Measurements from ENCODE around the gene MAN2B1.
"Not testable (repeated sequence)": the region's sequence is repeated elsewhere in the genome, so short reads cannot be mapped to it uniquely, and the experiment has no call there.

MAN2B1 gene

DNA sequence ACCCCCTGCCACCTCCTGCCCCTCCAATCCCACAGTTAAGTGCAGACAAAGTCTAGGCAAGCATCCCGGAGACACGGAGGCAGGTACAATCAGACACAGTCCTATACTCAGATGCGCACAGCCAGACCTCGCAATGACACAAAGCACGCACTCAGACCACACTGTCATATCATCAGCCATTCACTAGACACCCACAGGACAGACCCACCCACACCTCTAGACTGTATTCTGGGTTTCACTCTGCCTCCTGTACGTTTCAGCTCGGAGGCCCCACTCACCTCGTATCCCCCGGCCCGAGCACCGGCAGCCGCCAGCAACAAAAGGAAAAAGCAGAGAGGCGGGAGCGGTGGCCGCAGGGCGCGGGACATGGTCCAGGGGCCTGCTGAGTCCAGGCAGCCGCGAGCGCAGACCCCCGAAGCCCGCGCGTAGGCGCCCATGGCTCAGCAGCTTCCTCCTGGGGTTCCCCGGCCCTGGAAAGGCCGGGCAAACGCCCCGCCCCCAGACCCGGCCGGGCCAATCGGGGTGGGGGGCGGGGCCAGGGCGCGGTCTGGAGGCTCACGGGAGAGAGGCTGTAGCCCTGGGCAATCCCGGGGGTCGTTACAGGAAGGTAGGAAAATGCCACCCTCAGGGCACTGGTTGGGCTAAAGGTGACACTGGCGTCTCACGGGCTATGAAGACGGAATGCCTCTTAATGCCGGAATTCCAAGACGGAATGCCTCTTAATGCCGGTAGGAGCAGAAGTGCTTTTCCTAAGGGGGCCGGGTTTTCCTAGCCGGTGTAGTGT, at the start of gene MAN2B1, which contains the start of gene WDR83:
TSS of gene MAN2B1 (minus strand) at position 478 of the 784 bp plus-strand sequence. CDS start at position 437, 41 bp downstream.
TSS of gene WDR83 (plus strand) at position 543 of the 784 bp plus-strand sequence. CDS start 2,984 bp downstream, outside the sequence.
- DNase-seq, result peak; percentile 79 to 84

DNA sequence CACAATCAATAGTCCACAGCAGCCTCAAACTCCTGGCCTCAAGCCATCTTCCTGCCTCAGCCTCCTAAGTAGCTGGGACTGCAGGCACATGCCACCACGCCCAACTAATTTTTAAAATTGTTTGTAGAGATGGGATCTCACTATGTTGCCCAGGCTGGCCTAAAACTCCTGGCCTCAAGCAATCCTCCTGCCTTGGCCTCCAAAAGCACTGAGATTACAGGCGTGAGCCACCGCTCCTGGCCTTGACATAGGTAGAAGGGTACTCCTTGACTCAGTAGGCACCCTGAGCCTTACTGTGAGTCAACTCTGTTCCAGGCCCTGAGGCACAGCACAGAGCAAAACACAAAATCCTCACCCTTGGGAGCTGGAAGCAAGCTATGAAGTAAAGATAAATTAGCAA, 49.4 kb upstream of the MAN2B1 start:
- no peak for DNase-seq

DNA sequence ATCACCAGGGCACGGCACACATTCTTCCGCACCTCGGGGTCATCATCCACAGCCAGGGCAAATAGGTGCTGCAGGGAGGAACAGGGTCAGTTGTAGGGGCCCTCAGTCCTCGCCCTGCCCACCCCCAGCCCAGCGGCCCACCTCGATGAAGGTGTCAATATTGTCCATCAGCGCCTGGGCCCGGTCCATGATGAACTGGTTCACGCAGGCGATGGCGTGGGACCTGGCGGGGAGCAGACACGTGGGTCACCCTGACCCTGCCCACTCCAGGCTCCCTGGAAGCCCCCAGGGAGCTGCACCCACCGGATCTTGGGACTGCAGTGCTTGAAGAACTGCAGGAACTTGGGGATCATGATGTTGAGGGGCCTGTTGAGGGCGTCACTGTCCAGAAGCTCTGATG, 48.6 kb upstream of the MAN2B1 start:
- no peak for DNase-seq

DNA sequence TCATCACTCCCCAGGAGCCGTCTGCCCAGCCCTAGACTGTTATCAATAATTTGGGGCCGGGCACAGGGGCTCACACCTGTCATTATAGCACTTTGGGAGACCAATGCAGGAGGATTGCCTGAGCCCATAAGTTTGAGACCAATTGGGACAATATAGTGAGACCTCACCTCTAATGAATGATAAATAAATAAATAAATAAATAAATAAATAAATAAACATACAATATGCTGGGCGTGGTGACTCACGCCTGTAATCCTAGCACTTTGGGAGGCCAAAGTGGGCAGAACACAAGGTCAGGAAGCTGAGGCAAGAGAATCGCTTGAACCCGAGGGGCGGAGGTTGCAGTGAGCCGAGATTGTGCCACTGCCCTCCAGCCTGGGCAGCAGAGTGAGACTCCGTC, 46.8 kb upstream of the MAN2B1 start:
- not testable (repeated sequence) for DNase-seq

DNA sequence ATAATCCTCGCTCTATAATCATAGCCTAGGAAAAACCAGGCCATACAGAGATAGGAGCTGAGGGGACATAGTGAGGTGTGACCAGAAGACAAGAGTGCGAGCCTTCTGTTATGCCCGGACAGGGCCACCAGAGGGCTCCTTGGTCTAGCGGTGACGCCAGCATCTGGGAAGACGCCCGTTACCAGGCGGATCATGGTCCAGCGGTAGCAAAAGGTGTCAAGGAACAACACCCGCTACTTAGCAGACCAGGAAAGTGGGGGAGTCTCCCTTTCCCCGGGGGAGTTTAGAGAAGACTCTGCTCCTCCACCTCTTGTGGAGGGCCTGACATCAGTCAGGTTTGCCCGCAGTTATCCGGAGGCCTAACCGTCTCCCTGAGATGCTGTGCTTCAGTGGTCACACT, 45.5 kb upstream of the MAN2B1 start:
- peak; percentile 11 to 34 for DNase-seq

DNA sequence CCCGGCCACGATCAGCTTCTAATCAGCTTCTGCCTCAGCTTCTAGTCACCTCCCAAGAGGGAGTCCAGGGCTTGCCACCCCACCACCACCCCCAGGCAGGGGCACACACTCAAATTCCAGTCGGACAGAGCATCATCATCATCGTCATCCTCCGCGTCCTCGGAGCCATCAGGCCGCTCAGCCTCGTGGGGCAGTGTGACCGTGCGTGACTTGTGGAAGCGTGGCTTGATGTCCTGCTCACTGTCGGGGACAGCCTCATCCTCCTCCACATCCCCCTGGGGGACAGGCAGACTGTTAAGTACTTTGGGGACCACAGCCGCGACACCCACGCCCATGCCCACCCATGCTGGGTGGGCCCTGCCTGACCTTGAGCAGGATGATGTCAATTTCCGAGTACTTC, 44.6 kb upstream of the MAN2B1 start:
- DNase-seq, result no peak

DNA sequence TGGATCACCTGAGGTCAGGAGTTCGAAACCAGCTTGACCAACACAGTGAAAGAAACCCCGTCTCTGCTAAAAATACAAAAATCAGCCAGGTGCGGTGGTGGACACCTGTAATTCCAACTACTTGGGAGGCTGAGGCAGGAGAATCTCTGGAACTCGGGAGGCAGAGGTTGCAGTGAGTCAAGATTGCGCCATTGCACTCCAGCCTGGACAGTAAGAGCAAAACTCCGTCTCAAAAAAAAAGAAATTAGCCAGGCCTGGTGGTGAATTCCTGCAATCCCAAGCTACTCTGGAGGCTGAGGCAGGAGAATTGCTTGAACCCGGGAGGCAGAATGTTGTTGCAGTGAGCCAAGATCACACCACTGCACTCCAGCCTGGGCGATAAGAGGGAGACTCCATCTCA, 42.1 kb upstream of the MAN2B1 start:
- DNase-seq, result no peak

DNA sequence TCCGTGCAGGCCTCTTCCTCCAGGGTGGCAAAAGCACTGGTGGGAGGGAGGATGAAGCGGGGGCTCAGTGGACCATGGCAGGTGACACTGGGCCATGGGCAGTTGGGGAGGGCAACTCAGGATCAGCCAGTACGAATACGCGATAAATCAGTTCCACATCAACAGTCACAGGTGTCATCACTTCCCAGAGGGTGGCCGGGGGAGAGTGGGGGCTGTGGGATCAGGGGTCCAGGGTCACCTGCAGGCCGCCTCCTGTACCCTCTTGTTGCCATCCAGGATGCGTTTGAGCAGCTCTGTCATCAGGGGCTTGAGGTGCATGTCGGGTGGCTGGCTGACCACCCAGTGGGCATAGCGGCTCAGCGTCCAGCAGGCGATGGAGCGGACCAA, 39.8 kb upstream of the MAN2B1 start:
- no peak for DNase-seq

DNA sequence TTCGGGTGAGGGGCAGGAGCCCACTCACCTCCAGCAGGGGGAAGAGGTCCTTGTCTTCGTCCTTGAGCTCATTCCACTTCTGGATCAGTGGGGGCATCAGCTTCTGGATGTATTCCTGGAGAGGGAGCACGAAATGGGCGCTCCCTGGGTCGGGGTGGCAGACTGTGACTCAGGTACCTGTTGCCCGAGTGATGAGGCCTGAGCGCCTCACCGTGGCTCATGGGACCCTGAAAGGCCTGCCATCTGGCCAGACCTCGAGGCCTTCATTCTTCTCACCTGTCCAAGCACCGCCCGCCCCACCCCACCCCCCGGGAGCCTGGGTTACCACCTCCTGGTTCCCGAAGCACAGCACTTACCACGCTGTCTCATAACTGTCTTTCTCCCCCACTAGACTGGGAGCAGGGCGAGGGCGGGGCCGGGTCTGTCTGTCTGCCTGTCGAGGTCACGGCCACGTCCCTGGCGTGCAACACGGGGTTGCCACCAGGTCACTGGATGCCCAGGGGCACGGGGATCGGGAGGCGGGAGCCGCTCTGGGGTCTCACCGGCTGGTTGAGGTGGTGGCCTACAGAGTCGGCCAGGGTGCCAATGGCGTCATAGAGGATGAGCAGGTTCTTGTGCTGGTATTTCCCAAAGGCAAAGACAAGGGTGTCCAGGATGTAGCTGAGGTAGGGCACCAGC, 39.3 kb upstream of the MAN2B1 start:
- no peak for DNase-seq

DNA sequence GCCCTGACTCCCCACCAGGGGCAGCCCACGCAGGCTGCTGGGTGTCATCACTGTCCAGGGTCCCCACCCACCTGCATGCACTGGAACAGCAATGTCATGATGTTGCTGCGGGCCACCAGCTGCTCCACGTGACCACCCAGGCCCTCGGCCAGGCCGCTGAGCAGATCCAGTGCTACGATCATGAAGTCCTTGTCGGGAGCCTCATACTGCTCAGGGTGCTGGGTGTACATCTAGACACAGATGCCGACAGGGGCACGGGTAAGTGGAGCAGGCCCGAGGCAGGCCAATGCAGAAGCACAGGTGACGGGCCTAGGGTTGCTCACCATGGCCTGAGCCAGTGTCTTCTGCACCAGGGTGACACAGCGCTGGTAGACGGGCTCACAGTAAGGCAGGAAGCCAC, 38.6 kb upstream of the MAN2B1 start:
- no peak for DNase-seq

DNA sequence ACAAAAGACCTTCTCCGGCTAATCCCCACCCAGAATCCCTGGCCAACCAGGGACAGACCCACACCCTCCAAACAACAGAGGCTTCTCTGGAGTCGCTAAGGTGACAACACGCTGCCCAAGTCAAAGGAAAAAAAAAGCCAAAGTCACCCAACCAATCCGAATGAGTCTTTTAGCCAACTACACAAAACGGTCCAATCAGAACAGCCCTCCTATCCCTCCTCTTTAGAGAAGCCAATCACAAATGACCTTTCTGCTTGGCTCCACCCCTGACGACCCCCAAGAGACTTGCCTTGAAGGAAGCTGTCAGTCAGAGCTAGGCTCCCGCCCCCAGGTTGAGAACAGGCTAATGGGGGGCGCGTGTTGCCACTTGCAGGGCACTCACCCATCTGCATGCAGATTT, 36.5 kb upstream of the MAN2B1 start:
- DNase-seq, result peak in 1 of 2 donors; percentile 16

DNA sequence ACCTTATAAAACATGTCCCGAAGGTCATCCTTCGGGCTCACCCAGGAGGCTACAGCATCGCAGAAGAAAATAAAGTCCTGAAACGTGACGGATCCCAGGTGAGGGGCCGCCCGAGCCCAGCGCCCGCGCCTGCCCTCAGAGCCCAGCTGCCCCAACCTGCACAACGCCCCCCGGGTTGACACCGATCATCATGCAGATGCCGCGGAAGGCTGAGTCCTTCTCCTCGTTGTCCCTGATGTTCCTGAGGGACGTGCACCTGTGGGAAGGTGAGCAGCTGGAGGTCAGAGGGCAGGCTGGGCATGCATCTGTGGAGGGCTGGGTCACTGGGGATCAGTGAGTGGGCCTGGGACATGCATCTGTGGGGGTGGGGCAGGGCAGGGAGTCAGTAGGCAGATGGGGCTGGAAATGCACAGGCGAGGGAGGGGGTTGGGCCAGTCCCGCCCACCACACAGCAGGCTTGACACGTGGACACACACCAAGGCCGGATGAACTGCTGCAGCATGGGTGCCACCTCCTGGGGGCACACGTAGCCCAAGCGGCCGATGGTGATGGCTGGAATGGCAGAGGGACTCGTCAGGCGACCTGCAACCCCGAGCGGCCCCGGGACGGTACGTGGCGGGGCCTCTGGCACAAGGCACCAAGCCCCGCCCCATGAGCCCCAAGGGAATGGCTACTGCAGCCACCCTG, 35.2 kb upstream of the MAN2B1 start:
- DNase-seq, result no peak

DNA sequence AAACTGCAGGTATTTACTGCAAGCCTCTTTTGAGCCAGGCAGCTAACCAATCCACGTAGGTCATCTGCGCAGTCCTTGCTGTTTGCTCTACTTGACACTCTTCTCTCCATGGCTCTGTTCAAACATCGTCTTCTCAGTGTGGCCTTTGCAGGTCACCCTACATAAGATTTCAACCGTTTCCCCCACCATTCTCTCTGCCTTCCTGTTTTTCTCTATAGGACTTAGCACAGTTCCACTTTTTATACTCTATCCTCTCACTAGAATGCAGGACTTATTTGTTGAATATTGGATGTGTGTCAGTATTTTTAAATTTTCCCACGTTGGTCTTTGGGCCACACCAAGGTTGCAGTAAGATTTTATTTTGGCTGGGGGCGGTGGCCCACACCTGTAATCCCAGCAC, 31.6 kb upstream of the MAN2B1 start:
- DNase-seq, result no peak

DNA sequence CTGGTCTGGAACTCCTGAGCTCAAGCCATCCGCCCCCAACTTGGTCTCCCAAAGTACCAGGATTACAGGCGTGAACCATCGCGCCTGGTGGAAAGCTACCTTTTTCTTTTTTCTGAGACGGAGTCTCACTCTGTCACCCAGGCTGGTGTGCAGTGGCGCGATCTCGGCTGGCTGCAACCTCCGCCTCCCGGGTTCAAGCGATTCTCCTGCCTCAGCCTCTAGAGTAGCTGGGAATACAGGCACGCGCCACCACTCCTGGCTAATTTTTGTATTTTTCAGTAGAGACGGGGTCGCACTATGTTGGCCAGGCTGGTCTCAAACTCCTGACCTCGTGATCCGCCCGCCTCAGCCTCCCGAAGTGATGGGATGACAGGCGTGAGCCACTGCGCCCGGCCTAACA, 30.9 kb upstream of the MAN2B1 start:
- not testable (repeated sequence) for DNase-seq

DNA sequence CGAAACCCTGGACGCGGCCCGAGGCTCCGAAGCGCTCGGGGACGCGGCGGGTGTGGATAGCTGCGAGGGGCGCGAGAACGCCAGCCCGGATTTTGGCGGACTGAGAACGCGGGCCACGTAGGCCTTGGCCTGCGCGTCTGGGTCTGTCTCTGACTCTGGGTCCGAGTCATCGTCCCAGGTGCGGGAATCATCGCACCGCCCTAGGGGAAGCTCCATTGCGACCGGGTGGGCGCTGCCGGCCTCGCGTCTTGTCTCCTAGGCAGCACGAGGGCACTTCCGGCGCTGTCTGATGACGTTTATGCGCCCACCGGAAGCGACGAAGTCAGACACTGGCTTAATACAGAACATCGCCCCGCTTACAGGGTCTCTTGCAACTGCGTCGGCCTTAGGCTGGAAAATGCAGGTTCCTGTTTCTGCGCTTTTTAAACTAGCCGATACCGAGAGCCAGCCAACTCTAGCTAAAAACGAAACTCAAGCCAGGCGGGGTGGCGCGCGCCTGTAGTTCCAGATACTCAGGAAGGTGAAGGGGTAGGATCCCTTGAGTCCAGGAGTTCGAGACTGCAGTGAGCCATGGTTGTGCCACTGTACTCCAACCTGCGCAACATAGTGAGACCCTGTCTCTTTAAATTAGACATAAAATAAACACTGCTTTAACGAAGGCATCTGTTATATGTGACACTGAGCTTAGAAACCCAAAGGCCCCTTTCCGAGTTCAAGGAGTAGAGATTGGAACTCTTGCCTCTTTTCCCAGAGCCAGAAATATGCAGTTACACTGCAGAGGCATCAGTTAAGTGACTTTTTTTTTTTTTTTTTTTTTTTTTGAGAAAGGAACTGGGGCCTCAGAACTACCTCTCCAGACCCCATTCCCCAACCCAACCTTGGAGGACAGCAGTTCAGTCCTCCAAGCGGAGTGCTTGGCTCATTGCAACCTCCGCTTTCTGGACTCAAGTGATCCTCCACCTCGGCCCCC, 30.1 kb upstream of the MAN2B1 start, which contains the start of gene FBXW9:
TSS of gene FBXW9 (minus strand) at position 266 of the 970 bp plus-strand sequence. CDS start at position 216, 50 bp downstream.
- peak; percentile 96 to 97 for DNase-seq

DNA sequence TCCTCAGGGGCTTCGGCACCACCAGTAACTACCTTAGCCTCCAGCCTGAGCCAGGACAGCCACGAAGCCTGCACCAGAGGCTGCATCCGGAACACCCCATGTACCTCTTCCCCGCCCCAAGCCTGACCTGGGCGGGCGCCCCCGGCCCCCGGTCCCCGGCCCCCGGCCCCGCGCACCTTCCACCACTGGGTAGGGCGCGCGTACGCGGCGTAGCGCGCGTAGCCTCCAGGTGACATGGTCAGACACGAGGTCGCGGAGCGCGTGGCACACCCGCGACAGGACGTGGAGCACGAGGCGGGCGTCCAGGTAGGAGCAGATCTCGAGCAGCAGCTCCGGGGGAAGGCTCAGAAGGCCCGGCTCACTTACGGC, 29.4 kb upstream of the MAN2B1 start:
- DNase-seq, result no peak

DNA sequence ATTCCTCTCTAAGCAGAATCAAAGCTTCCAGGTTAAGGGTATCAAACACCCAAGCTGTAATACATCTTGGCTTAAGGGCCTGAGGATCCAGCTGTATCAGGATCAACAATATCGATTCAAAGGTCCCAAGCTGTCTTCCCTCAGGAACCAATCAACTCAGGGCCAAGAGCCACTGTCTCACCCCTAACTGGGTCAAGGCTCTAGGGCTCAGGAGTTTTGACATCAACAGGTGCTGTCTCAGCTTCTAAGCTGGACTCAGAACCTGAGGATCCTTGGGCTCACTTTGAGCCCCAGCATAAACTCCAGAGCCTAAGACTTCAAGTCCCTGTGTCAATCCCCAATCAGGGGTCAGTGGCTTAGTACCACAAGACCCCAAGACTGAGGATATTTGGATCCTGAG, 29.0 kb upstream of the MAN2B1 start:
- DNase-seq, result no peak

DNA sequence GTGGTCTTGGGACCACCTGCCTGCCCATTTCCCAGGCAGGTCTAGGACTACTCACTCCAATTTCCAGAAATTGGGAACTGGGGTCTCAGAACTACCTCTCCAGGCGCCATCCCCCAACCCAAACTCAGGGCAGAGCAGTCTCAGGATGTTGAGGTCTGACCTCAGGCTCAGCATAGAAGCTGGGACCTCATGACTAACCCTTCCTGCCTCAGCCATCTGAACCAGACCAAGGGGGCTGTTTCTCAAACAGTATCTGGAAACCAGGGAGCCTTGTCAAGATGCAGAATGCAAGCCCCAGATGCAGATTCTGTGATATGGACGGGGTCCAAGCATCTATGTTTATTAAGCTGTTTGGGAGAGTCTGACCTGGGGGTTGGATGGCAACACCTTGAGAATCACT, 28.6 kb upstream of the MAN2B1 start:
- DNase-seq, result no peak

DNA sequence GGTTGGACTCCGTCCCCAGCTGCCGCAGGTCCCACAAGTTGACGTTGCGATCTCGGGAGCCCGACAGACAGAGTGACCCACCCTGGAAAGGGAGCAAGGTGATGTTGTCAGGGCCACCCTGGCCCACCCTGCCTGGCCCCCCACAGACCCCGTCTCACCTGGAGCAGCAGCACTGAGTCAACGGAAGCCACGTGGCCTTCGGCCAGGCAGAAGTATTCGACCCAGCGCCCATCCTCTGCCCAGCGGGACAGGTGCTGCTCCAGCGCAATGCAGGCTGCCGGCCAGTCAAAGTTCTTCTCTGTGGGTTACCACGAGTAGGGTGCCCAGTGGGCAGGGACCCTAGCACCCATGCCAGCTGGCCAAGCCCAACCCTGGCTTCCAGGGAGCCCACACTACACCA, 28.1 kb upstream of the MAN2B1 start:
- DNase-seq, result no peak

DNA sequence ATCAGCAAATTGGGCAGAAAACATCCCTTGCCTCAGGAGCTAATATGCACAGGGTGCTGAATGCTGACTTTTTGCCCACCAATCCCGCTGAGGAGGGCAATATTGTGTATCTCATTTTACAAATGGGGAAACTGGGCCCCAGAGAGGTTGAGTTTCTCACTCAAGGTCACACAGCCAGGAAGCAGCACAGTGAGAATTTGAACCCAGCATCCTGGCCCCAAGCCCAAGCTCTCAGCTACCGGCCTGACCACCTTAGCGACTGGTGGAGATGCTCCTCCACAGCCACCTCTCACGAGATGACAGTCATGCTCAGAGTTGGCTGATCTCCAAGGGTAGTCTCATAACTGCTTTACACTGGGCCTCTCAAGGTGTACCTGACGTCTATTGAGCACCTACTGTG, 26.4 kb upstream of the MAN2B1 start:
- no peak for DNase-seq

DNA sequence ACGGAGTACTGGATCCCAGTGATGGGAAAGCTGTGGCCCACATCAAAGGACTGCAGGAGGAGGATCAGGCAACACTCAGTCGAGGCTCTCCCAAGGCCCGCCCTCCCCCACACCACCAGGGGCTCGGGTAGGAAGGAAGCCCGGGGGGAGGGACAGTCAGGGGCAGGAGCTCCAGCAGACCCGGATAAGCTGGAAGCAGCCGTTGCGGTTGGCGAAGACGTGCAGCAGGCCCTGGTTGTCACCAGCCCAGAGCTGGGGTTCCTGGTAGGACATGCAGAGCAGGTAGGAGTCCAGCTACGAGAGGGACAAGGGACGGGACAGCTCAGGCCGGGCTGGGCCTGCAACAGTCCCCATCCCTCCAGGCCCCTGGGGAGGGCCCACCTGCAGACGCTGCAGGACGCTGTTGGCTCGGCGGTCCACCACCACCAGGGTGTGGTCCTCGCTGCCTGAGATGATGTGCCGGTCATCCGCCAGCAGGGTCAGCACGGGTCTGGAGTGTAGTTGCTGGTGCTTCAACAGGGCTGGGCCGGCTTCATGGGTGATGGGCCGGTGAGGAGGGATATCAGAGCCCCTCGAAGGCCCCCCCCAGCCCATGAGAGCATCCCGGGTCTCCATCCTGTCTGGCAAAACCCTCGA, 23.2 kb upstream of the MAN2B1 start:
- DNase-seq, result no peak

DNA sequence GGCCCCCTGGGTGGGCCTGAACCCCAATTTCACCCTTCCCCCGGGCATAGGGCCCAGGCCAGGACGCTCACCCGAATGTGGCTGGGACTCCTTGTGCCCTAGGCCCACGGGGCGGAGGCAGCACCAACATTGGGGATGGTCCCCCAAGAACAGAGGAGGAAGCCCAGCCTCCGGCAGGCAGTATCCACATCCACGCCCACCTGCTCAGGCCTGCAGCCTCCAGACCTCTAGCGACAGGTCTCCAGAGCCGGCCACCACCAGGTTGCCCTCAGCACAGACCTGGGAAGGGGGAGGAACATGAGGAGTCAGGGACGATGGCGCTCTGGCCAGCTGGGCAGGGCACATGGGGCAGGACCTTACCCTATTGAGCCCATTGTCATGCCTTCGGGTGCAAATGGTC, 22.5 kb upstream of the MAN2B1 start:
- DNase-seq, result no peak
